Natural killer cell (primary cell): ENCODE data around the gene HBP1. TPM values are rescaled to one million over a fixed set of nuclear protein-coding genes. Genes with fewer than 3 reads are reported as not detected.

ENCODE experiments used
- ATAC-seq, 3 donors: fragments of 150-1000 bp in 2 of 3; fragments of 200-7000 bp in 1 of 3; cut with Tn5 transposase; 1 replicate in 1 of 3; 2 replicates in 2 of 3; pipeline ENCODE4 v1.10.0; 2021; ENCODE audit warnings: mild to moderate bottlenecking in 2 of 3, moderate library complexity in 2 of 3
- DNase-seq, 2 donors: peaks; one replicate each; pipeline versions ENCODE4 v3.0.0 to v3.0.0-alpha.2; 2013 to 2021; ENCODE audit warnings: mixed read lengths in 1 of 2
- H3K27ac ChIP-seq: one replicate; pipeline ENCODE4 v1.5.1; 2013; ENCODE audit warnings: mild to moderate bottlenecking, low read length
- H3K27me3 ChIP-seq: one replicate; pipeline ENCODE4 v1.6.1; 2013; ENCODE audit warnings: low read length; ENCODE audit not compliant: control insufficient read depth, insufficient read depth
- H3K36me3 ChIP-seq: one replicate; pipeline ENCODE4 v1.6.1; 2013; ENCODE audit warnings: low read length; ENCODE audit not compliant: control insufficient read depth, insufficient read depth
- H3K4me1 ChIP-seq: one replicate; pipeline ENCODE4 v1.6.1; 2013; ENCODE audit warnings: low read length; ENCODE audit not compliant: control insufficient read depth, insufficient read depth
- H3K4me3 ChIP-seq: one replicate; pipeline ENCODE4 v1.5.1; 2013; ENCODE audit warnings: low read length
- H3K9me3 ChIP-seq: one replicate; pipeline ENCODE4 v1.6.1; 2013; ENCODE audit warnings: low read length; ENCODE audit not compliant: control insufficient read depth, insufficient read depth
- H3K27ac Mint-ChIP-seq, 2 donors: one replicate each; pipeline ENCODE4 v1.8.0; 2022; ENCODE audit warnings: mild to moderate bottlenecking in 2 of 2, mixed read lengths in 2 of 2, moderate library complexity in 1 of 2
- H3K27me3 Mint-ChIP-seq, 2 donors: one replicate each; pipeline ENCODE4 v1.8.0; 2022; ENCODE audit warnings: low read depth in 2 of 2, mixed read lengths in 2 of 2
- H3K36me3 Mint-ChIP-seq: one replicate; pipeline ENCODE4 v1.8.0; 2022; ENCODE audit warnings: mixed read lengths
- H3K4me1 Mint-ChIP-seq, 2 donors: one replicate each; pipeline ENCODE4 v1.8.0; 2022; ENCODE audit warnings: mixed read lengths in 2 of 2
- H3K4me3 Mint-ChIP-seq: one replicate; pipeline ENCODE4 v1.8.0; 2022; ENCODE audit warnings: mild to moderate bottlenecking, moderate library complexity, mixed read lengths
- H3K9me3 Mint-ChIP-seq, 2 donors: one replicate each; pipeline ENCODE4 v1.8.0; 2022; ENCODE audit warnings: mixed read lengths in 2 of 2
- CTCF ChIP-seq: fragments of 200-600 bp; IDR thresholded peaks from one replicate; pipeline ENCODE4 v1.8.0; 2022; ENCODE audit warnings: antibody characterized with exemption
- WGBS: methylation state at CpG from one replicate; pipeline ENCODE4 v1.1.7; 2013; ENCODE audit warnings: missing lambda C conversion rate; ENCODE audit not compliant: insufficient coverage; 5-methylcytosine and 5-hydroxymethylcytosine counted together
- intact Hi-C: fragments of 100-400 bp; cut with micrococcal nuclease; formaldehyde crosslinking; loops from one replicate; pipeline ENCODE4 v1.14.2; 2022
- total RNA-seq, 4 donors: library from RNA; stranded (reverse); fragments of 120-200 nt in 1 of 4; gene quantifications; one replicate each; pipeline versions ENCODE4 v1.2.3 to v1.2.4, GENCODE V29; 2013 to 2022

Gene HBP1
- total RNA-seq, 3 donors from 2014 or later (not counting 1 experiment from before 2014, with no cell fraction given) = 186 to 249 (median 243) TPM

- Histone ChIP-seq H3K4me3 (no peak overlapping the region), H3K27ac (no peak overlapping the region), H3K9me3 (no peaks in the 10 kb centered on the region), H3K36me3 (no peaks in the 10 kb centered on the region), H3K27me3 (no peaks in the 10 kb centered on the region), H3K4me1 (no peaks in the 10 kb centered on the region)
- intact Hi-C loops = loop anchor here (5.0 kb wide), 2 partner anchors 582 to 732 kb away; no protein-coding TSS in a partner anchor
- DNase-seq (no peak), ATAC-seq (no peak)
- 97% methylated on average over 2 of the region's 4 CpGs for WGBS
- H3K9me3 Mint-ChIP-seq = no peaks in the 10 kb centered on the region
- TF ChIP-seq CTCF = no peak
- H3K27me3 Mint-ChIP-seq = no peaks in the 10 kb centered on the region
- H3K4me3 Mint-ChIP-seq = no peak overlapping the region
- no peaks in the 10 kb centered on the region for H3K36me3 Mint-ChIP-seq
- H3K27ac Mint-ChIP-seq = no peak overlapping the region
- no peaks in the 10 kb centered on the region for H3K4me1 Mint-ChIP-seq
Measured at GRCh38 chr7:107145067-107145838, 23.6 kb upstream of the HBP1 start.

- H3K27me3 ChIP-seq = no peaks in the 10 kb centered on the region
- peak; percentile 66 for TF ChIP-seq CTCF
- Mint-ChIP-seq H3K36me3 (no peaks in the 10 kb centered on the region), H3K27ac (no peak overlapping the region), H3K27me3 (peaks cover 0 to 2% of the 10 kb centered on the region in 2 donors), H3K4me1 (no peaks in the 10 kb centered on the region), H3K9me3 (no peaks in the 10 kb centered on the region), H3K4me3 (no peak overlapping the region)
- DNase-seq (peak in 1 of 2 donors; percentile 74), ATAC-seq (peak; percentile 75 to 79 (median 79))
- H3K36me3 ChIP-seq = no peaks in the 10 kb centered on the region
- 38% methylated on average over 2 of the region's 3 CpGs for WGBS
- no peak overlapping the region for H3K27ac ChIP-seq
- H3K4me1 ChIP-seq = no peaks in the 10 kb centered on the region
- H3K9me3 ChIP-seq = no peaks in the 10 kb centered on the region
- no peak overlapping the region for H3K4me3 ChIP-seq
- intact Hi-C loops = loop anchor here (5.0 kb wide), 2 partner anchors 580 to 730 kb away; no protein-coding TSS in a partner anchor
Measured at GRCh38 chr7:107147464-107148393, 21.1 kb upstream of the HBP1 start.

GRCh38 chr7:107148721-107149120, 20.1 kb upstream of the HBP1 start:
- intact Hi-C loops = loop anchor here (5.0 kb wide), 2 partner anchors 579 to 729 kb away; no protein-coding TSS in a partner anchor
- Histone ChIP-seq H3K9me3 (no peaks in the 10 kb centered on the region), H3K36me3 (no peaks in the 10 kb centered on the region), H3K4me1 (no peaks in the 10 kb centered on the region), H3K27ac (no peak overlapping the region), H3K4me3 (no peak overlapping the region), H3K27me3 (no peaks in the 10 kb centered on the region)
- no peak for TF ChIP-seq CTCF
- Mint-ChIP-seq H3K27ac (no peak overlapping the region), H3K36me3 (no peaks in the 10 kb centered on the region), H3K9me3 (no peaks in the 10 kb centered on the region), H3K27me3 (peaks cover 2% of the 10 kb centered on the region in 2 donors), H3K4me1 (no peaks in the 10 kb centered on the region), H3K4me3 (no peak overlapping the region)
- 97% methylated on average over 2 of the region's 2 CpGs for WGBS
- no peak for ATAC-seq
- DNase-seq = no peak
